ENCODE results near the gene CLEC10A.
"Not testable (repeated sequence)": the region's sequence is repeated elsewhere in the genome, so short reads cannot be mapped to it uniquely, and the experiment has no call there.

Gene CLEC10A

DNA sequence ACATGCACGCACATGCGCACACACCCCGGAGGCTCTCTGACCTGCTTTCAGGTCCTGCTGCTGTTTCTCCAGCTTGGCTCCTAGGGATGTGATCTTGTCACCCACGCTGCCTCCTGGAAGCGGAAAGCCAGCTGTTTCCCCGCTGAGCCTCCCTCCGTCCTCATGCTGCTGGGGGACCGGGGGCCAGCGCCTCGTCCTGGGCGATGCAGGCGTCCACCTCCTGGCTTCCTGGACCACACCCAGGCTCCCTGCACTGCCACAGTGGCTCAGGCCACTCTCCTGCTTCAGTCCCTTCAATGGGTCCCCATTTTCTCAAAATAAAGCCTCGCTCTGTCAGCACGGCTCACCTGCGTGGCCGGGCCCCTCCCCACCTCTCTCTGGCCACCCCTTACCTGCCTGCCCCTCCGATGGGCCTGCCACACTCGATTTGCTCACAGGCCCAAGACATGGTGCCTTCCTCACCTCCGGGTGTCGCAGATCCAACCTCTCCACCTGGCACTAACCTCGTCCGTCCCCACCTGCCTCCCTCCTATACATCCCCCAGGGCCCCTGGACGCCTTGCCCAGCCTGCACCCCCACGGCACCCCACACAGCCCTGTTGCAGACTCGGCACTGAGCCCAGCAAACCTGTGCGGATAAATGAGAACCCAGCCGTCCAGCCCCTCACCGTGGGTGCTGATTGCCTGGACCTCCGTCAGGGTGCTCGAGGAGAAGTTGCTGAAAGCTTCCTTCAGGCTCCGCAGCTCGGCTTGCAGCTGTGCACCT is 27.9 kb upstream of the CLEC10A start:
- no peaks in the 10 kb centered on the region for H3K9me3 ChIP-seq (ENCODE audit: control insufficient read depth in 1 of 2, low read length in 2 of 2)
- H3K36me3 ChIP-seq (ENCODE audit: control insufficient read depth in 1 of 2, insufficient read depth in 2 of 2, low read length in 2 of 2): no peaks in the 10 kb centered on the region
- no peaks in the 10 kb centered on the region for H3K27me3 ChIP-seq (ENCODE audit: low read depth, low read length)
- H3K4me3 ChIP-seq (ENCODE audit: low read depth in 1 of 2, low read length in 2 of 2): no peak overlapping the region
- peaks cover 0 to 4% of the 10 kb centered on the region in 2 donors for H3K4me1 ChIP-seq (ENCODE audit: control insufficient read depth in 1 of 2, insufficient read depth in 2 of 2, low read length in 2 of 2)
- no peak overlapping the region for H3K27ac ChIP-seq (ENCODE audit: low read length)

DNA sequence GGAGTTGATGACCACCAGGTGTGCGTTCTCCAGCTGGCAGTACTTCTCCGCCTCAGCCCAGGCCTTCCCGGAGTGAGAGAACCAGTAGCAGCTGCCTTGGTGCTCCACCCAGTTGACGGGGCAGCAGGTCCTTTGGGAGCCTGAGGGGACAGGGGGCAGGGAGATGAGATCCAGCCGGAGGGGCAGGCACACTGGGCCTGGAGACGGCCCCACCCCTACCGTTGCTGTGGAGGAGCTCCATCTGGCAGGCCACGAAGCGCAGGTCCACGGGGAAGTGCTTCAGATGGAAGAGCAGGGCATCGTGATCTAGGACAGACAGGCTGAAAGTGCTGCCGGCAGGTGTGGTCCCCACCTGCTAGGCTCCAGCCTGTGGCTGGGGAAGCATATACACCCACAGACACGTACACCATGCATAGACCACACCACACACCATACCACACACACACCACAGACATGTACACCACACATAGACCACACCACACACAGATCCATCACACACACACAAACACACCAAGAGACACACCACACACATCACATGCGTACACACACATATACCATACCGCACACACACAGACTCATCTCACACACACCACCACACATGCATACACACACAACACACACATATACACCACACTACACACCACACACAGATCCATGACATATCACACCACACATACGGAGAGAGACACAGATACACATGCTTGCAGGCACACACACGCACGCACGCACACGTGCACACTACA is 27.1 kb upstream of the CLEC10A start:
- H3K4me1 ChIP-seq (ENCODE audit: control insufficient read depth in 1 of 2, insufficient read depth in 2 of 2, low read length in 2 of 2): peaks cover 0 to 2% of the 10 kb centered on the region in 2 donors
- H3K9me3 ChIP-seq (ENCODE audit: control insufficient read depth in 1 of 2, low read length in 2 of 2): no peaks in the 10 kb centered on the region
- H3K27me3 ChIP-seq (ENCODE audit: low read depth, low read length): no peaks in the 10 kb centered on the region
- no peaks in the 10 kb centered on the region for H3K36me3 ChIP-seq (ENCODE audit: control insufficient read depth in 1 of 2, insufficient read depth in 2 of 2, low read length in 2 of 2)
- no peak overlapping the region for H3K4me3 ChIP-seq (ENCODE audit: low read depth in 1 of 2, low read length in 2 of 2)
- no peak overlapping the region for H3K27ac ChIP-seq (ENCODE audit: low read length)

DNA sequence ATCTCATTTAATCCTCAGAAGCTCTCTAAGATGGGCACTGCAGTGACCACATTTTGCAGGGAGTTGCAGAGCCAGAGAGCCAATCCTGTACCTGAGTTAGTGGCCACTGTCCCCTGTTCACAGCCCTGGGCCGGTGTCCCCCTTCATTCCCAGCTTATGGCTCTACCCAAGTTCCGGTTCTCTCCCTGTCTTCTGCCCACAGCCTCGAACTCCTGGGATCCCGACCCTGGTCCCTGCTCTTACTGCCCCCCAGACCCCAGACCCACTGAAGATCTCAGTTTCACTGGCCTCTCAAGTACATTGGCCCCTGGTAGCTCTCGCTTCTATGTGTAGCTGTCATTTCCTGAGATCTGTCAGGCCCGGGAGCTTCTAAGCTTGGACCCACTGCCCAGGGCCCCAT is 22.4 kb upstream of the CLEC10A start:
- no peak overlapping the region for H3K27ac ChIP-seq (ENCODE audit: low read length)
- H3K9me3 ChIP-seq (ENCODE audit: control insufficient read depth in 1 of 2, low read length in 2 of 2): no peaks in the 10 kb centered on the region
- H3K27me3 ChIP-seq (ENCODE audit: low read depth, low read length): no peaks in the 10 kb centered on the region
- no peaks in the 10 kb centered on the region for H3K4me1 ChIP-seq (ENCODE audit: control insufficient read depth in 1 of 2, insufficient read depth in 2 of 2, low read length in 2 of 2)
- H3K4me3 ChIP-seq (ENCODE audit: low read depth in 1 of 2, low read length in 2 of 2): no peak overlapping the region
- no peaks in the 10 kb centered on the region for H3K36me3 ChIP-seq (ENCODE audit: control insufficient read depth in 1 of 2, insufficient read depth in 2 of 2, low read length in 2 of 2)

DNA sequence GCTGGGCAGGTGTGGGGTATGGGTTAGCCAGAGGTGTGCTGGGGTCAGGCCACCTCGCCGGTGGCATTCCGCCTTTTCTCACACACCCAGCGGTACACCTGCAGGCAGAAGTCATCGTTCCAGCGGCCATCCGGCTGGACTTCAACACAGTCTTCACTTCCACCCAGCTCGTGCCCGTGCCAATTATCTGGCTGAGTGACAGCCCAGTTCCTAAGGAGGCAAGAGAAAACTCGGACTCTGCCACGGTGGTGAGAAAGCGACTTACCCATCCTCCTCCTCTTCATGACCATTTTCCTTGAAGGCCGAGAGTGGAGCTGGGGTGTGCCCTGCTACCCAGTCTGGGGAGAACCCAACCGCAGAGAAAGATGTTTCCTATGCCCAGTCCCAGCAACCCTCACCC is 21.5 kb upstream of the CLEC10A start:
- Histone ChIP-seq H3K27ac (ENCODE audit: low read length) (no peak overlapping the region), H3K4me1 (ENCODE audit: control insufficient read depth in 1 of 2, insufficient read depth in 2 of 2, low read length in 2 of 2) (no peaks in the 10 kb centered on the region), H3K27me3 (ENCODE audit: low read depth, low read length) (no peaks in the 10 kb centered on the region), H3K36me3 (ENCODE audit: control insufficient read depth in 1 of 2, insufficient read depth in 2 of 2, low read length in 2 of 2) (no peaks in the 10 kb centered on the region), H3K9me3 (ENCODE audit: control insufficient read depth in 1 of 2, low read length in 2 of 2) (no peaks in the 10 kb centered on the region), H3K4me3 (ENCODE audit: low read depth in 1 of 2, low read length in 2 of 2) (no peak overlapping the region)

DNA sequence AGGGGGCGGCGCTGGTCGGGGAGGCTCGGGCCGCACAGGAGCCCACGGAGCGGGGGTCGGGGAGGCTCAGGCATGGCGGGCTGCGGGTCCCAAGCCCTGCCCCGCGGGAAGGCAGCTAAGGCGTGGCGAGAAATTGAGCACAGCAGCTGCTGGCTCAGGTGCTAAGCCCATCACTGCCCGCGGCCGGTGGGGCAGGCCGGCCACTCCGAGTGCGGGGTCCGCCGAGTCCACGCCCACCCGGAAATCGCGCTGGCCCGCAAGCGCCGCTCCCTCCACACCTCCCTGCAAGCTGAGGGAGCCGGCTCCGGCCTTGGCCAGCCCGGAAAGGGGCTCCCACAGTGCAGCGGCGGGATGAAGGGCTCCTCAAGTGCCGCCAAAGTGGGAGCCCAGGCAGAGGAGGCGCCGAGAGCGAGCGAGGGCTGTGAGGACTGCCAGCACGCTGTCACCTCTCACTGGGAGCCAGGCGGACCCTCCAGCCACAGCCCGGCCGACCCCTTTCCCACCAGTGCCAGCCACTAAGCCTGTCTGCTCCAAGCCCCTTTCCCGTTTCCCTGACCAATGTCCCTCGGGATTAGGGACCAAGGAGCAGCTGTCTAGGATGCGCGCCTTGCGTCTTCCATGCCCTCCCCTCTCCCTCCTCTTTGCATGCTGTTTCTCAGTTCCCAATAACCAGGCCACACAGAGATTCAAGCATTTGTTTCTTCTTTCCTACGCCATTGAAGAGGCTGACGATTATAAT is 20.8 kb upstream of the CLEC10A start:
- H3K4me1 ChIP-seq (ENCODE audit: control insufficient read depth in 1 of 2, insufficient read depth in 2 of 2, low read length in 2 of 2); H3K4me3 ChIP-seq (ENCODE audit: low read depth in 1 of 2, low read length in 2 of 2); H3K36me3 ChIP-seq (ENCODE audit: control insufficient read depth in 1 of 2, insufficient read depth in 2 of 2, low read length in 2 of 2); H3K27me3 ChIP-seq (ENCODE audit: low read depth, low read length); H3K27ac ChIP-seq (ENCODE audit: low read length); H3K9me3 ChIP-seq (ENCODE audit: control insufficient read depth in 1 of 2, low read length in 2 of 2): not testable (repeated sequence)

DNA sequence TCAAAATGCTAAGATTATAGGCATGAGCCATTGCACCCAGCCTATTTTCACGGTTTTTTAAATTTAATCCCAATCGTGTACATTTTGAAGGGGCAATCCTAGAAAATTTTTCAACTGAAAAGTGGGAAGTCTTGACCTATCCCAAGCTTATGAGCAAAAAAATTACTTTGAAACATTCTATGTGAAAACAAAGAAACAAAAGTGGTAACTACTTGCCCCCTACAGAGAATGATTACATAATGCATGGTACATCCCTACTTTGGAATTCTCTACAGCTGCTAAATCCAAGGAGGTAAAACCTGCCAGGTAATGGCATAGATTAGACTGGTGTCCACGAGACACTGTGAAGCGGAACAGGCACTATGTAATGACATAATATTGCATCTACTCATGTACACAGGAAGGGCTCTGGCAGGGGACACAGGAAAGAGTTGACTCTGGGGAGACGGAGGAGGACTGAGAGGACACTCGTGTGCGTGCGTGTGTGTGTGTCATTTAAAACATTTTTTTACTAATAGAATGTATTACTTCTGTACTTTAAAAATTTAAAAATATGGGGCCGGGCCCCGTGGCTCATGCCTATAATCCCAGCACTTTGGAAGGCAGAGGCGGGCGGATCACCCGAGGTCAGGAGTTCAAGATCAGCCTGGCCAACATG is 18.9 kb upstream of the CLEC10A start:
- no peak overlapping the region for H3K4me3 ChIP-seq (ENCODE audit: low read depth in 1 of 2, low read length in 2 of 2)
- H3K9me3 ChIP-seq (ENCODE audit: control insufficient read depth in 1 of 2, low read length in 2 of 2): no peaks in the 10 kb centered on the region
- H3K36me3 ChIP-seq (ENCODE audit: control insufficient read depth in 1 of 2, insufficient read depth in 2 of 2, low read length in 2 of 2): no peaks in the 10 kb centered on the region
- H3K27me3 ChIP-seq (ENCODE audit: low read depth, low read length): no peaks in the 10 kb centered on the region
- no peak overlapping the region for H3K27ac ChIP-seq (ENCODE audit: low read length)
- peaks cover 0 to 3% of the 10 kb centered on the region in 2 donors for H3K4me1 ChIP-seq (ENCODE audit: control insufficient read depth in 1 of 2, insufficient read depth in 2 of 2, low read length in 2 of 2)

DNA sequence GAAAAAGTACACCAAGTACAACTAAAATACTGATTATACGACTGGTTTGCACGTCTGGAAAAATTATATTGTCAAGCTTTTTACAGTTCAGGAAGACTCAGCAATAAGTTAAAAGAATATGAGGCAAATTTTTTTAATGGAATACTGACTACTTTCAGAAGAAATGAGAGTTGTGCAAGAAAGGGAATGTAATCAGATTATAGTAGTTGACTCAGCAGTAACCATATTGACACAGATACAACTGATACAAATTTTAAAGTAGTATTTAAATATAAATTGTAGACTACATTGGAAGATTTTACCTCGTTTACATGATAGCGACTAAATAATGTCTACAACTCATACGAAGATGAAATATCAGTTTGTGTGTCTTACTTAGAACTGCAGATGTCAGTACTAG is 17.9 kb upstream of the CLEC10A start:
- H3K27me3 ChIP-seq (ENCODE audit: low read depth, low read length): no peaks in the 10 kb centered on the region
- H3K4me1 ChIP-seq (ENCODE audit: control insufficient read depth in 1 of 2, insufficient read depth in 2 of 2, low read length in 2 of 2): peaks cover 0 to 3% of the 10 kb centered on the region in 2 donors

DNA sequence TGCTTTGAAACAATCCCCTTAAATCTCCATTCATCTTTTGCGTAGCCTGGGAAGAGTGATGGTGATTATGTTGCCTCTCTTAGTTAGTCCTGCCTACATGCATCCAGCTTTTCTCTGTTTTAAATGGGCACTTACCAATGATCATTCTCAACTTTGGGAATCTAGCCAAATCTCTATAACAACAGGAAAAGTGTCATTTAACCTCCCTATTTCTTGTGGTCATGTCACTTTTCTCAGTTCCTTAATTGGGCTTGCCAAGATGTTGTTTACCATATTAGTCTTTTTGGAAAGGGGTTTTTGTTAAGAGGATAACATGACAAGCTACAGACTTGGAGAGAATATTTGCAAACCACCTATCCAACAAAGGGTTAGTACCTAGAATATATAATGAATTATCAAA is 15.6 kb upstream of the CLEC10A start:
- Histone ChIP-seq H3K9me3 (ENCODE audit: control insufficient read depth in 1 of 2, low read length in 2 of 2) (no peaks in the 10 kb centered on the region), H3K4me3 (ENCODE audit: low read depth in 1 of 2, low read length in 2 of 2) (no peak overlapping the region), H3K27me3 (ENCODE audit: low read depth, low read length) (no peaks in the 10 kb centered on the region), H3K27ac (ENCODE audit: low read length) (no peak overlapping the region), H3K36me3 (ENCODE audit: control insufficient read depth in 1 of 2, insufficient read depth in 2 of 2, low read length in 2 of 2) (no peaks in the 10 kb centered on the region), H3K4me1 (ENCODE audit: control insufficient read depth in 1 of 2, insufficient read depth in 2 of 2, low read length in 2 of 2) (peaks cover 0 to 3% of the 10 kb centered on the region in 2 donors)

More for the DNA sequence above, 17.9 kb upstream of the CLEC10A start:
- H3K4me3 ChIP-seq (ENCODE audit: low read depth in 1 of 2, low read length in 2 of 2): no peak overlapping the region
- no peaks in the 10 kb centered on the region for H3K9me3 ChIP-seq (ENCODE audit: control insufficient read depth in 1 of 2, low read length in 2 of 2)
- no peak overlapping the region for H3K27ac ChIP-seq (ENCODE audit: low read length)
- H3K36me3 ChIP-seq (ENCODE audit: control insufficient read depth in 1 of 2, insufficient read depth in 2 of 2, low read length in 2 of 2): no peaks in the 10 kb centered on the region

DNA sequence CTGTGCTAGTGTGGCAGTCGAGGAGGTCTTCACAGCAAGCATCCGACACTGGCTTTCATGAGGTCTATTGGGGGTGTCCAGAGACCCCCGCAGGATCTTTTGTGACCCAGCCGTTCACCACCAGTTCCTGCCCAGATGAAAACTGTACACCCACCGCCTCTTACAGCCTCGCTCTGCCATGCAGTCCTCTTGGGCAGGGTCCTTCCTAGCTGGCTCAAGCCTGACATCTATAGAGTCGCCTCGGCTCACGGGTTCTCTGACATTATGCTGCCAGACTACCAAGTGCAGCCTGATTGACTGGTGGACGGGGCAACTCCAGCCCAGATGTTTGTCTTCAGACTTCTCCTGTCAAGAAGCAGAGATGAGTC is 14.6 kb upstream of the CLEC10A start:
- Histone ChIP-seq H3K36me3 (ENCODE audit: control insufficient read depth in 1 of 2, insufficient read depth in 2 of 2, low read length in 2 of 2) (no peaks in the 10 kb centered on the region), H3K4me1 (ENCODE audit: control insufficient read depth in 1 of 2, insufficient read depth in 2 of 2, low read length in 2 of 2) (peaks cover 0 to 3% of the 10 kb centered on the region in 2 donors), H3K27me3 (ENCODE audit: low read depth, low read length) (no peaks in the 10 kb centered on the region), H3K9me3 (ENCODE audit: control insufficient read depth in 1 of 2, low read length in 2 of 2) (no peaks in the 10 kb centered on the region), H3K4me3 (ENCODE audit: low read depth in 1 of 2, low read length in 2 of 2) (no peak overlapping the region), H3K27ac (ENCODE audit: low read length) (no peak overlapping the region)

DNA sequence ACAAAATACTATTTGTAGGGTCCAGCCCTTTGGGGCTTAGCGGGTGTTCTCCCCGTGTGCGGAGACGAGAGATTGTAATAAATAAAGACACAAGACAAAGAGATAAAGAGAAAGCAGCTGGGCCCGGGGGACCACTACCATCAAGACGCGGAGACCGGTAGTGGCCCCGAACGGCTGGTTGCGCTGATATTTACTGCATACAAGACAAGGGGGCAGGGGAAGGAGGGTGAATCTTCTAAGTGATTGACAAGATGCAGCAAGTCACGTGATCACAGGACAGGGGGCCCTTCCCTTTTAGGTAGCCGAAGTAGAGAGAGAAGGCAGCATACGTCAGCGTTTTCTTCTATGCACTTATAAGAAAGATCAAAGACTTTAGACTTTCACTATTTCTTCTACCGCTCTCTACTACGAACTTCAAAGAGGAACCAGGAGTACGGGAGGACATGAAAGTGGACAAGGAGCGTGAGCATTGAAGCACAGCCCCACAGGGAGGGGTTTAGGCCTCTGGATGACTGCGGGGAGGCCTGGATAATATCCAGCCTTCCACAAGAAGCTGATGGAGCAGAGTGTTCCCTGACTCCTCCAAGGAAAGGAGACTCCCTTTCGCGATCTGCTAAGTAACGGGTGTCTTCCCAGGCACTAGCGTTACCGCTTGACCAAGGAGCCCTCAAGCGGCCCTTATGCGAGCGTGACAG is 11.4 kb upstream of the CLEC10A start:
- not testable (repeated sequence) for H3K4me1 ChIP-seq (ENCODE audit: control insufficient read depth in 1 of 2, insufficient read depth in 2 of 2, low read length in 2 of 2); H3K4me3 ChIP-seq (ENCODE audit: low read depth in 1 of 2, low read length in 2 of 2); H3K27me3 ChIP-seq (ENCODE audit: low read depth, low read length); H3K9me3 ChIP-seq (ENCODE audit: control insufficient read depth in 1 of 2, low read length in 2 of 2); H3K27ac ChIP-seq (ENCODE audit: low read length); H3K36me3 ChIP-seq (ENCODE audit: control insufficient read depth in 1 of 2, insufficient read depth in 2 of 2, low read length in 2 of 2)

DNA sequence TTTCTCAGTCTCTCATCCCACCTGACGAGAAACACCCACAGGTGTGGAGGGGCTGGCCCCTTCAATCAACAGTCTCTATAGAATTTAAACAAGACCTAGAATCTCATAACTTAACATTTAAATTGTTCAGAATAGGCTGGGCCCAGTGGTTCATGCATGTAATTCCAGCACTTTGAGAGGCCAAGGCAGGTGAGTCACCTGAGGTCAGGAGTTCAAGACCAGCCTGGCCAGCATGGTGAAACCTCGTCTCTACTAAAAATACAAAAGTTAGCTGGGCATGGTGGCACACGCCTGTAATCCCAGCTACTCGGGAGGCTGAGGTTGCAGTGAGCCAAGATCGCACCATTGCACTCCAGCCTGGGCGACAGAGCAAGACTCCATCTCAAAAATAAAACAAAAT is 9.5 kb upstream of the CLEC10A start:
- H3K36me3 ChIP-seq (ENCODE audit: control insufficient read depth in 1 of 2, insufficient read depth in 2 of 2, low read length in 2 of 2); H3K4me3 ChIP-seq (ENCODE audit: low read depth in 1 of 2, low read length in 2 of 2); H3K27ac ChIP-seq (ENCODE audit: low read length); H3K9me3 ChIP-seq (ENCODE audit: control insufficient read depth in 1 of 2, low read length in 2 of 2); H3K27me3 ChIP-seq (ENCODE audit: low read depth, low read length); H3K4me1 ChIP-seq (ENCODE audit: control insufficient read depth in 1 of 2, insufficient read depth in 2 of 2, low read length in 2 of 2): not testable (repeated sequence)

Measured in muscle layer of duodenum (tissue), 2 donors.